GM12878 (cell line): ENCODE data around the gene SLC4A1. TPM values are rescaled to one million over a fixed set of nuclear protein-coding genes. Genes with fewer than 3 reads are reported as not detected.

Source experiments
- ATAC-seq: fragments of 200-7000 bp; cut with Tn5 transposase; 3 replicates; pipeline ENCODE4 v1.9.1; 2020; ENCODE audit warnings: mild to moderate bottlenecking, moderate library complexity
- BruUV-seq: library from RNA; stranded (reverse); fragments of 400-500 nt; replicated peaks from 2 replicates; lab custom pipeline; 2021; lab: Mats Ljungman, UMichigan
- CTCF ChIA-PET: fragments of 300-600 bp; sonication (Branson Sonifier 250); formaldehyde crosslinking; extraction: SDS; loops from one replicate; lab custom pipeline; 2021; ENCODE audit warnings: inconsistent platforms; lab: Yijun Ruan, JAX
- POLR2A ChIA-PET: fragments of 350-600 bp; formaldehyde crosslinking; extraction: SDS; loops from one replicate; lab custom pipeline; 2021; ENCODE audit warnings: inconsistent platforms; lab: Charles Lee
- RAD21 ChIA-PET: fragments of 300-600 bp; sonication (Branson Sonifier 250); formaldehyde crosslinking; loops from one replicate; lab custom pipeline; 2023; ENCODE audit warnings: antibody characterized with exemption; ENCODE audit not compliant: unreplicated experiment; lab: Charles Lee
- SMC1A ChIA-PET: fragments of 300-600 bp; sonication (Branson Sonifier 250); formaldehyde crosslinking; loops from one replicate; lab custom pipeline; 2023; ENCODE audit not compliant: unreplicated experiment, uncharacterized antibody; lab: Charles Lee
- DNase-seq: peaks from one replicate; pipeline ENCODE4 v3.0.0-alpha.2; 2011; ENCODE audit warnings: low read depth, low spot score
- FAIRE-seq: peaks from 3 replicates; lab custom pipeline; 2011; peaks lifted over from hg19 to GRCh38; lab: Jason Lieb, UNC
- H2AFZ ChIP-seq: 2 replicates; pipeline ENCODE4 v1.6.0; 2011; ENCODE audit warnings: low read depth, low read length, control low read depth; ENCODE audit not compliant: control insufficient read depth
- H3K27ac ChIP-seq: 2 replicates; pipeline ENCODE4 v1.5.1; 2011; ENCODE audit warnings: control low read depth; ENCODE audit not compliant: control insufficient read depth, insufficient read depth
- H3K27me3 ChIP-seq, 2 experiments: replicated peaks in 1 of 2; 2 replicates each; pipeline versions ENCODE4 v1.6.0 to v1.6.1; 2011; ENCODE audit warnings: low read length in 1 of 2; ENCODE audit not compliant: control insufficient read depth in 2 of 2, insufficient read depth in 2 of 2
- H3K36me3 ChIP-seq, 2 experiments: 2 replicates each; pipeline ENCODE4 v1.5.1; 2011; ENCODE audit warnings: low read length in 1 of 2; ENCODE audit not compliant: control insufficient read depth in 2 of 2, insufficient read depth in 2 of 2
- H3K4me1 ChIP-seq: 2 replicates; pipeline ENCODE4 v1.6.1; 2011; ENCODE audit warnings: mild to moderate bottlenecking, low read length, moderate library complexity, mixed read lengths; ENCODE audit not compliant: control insufficient read depth, insufficient read depth
- H3K4me2 ChIP-seq: 2 replicates; pipeline ENCODE4 v1.6.0; 2011; ENCODE audit warnings: control low read depth; ENCODE audit not compliant: control insufficient read depth, insufficient read depth
- H3K4me3 ChIP-seq: fragments of 200-600 bp; sonication (generic); 2 replicates; pipeline ENCODE4 v1.5.1; 2016
- H3K79me2 ChIP-seq: 2 replicates; pipeline ENCODE4 v1.6.0; 2011; ENCODE audit warnings: low read length; ENCODE audit not compliant: control insufficient read depth, insufficient read depth
- H3K9ac ChIP-seq: 2 replicates; pipeline ENCODE4 v1.8.0; 2011; ENCODE audit warnings: low read length, control low read depth, mixed read lengths; ENCODE audit not compliant: control insufficient read depth, insufficient read depth
- H3K9me3 ChIP-seq: replicated peaks from 3 replicates; pipeline ENCODE4 v1.5.1; 2011; ENCODE audit warnings: mild to moderate bottlenecking, low read length; ENCODE audit not compliant: control insufficient read depth, insufficient read depth
- H4K20me1 ChIP-seq: 2 replicates; pipeline ENCODE4 v1.6.0; 2011; ENCODE audit not compliant: control insufficient read depth, insufficient read depth
- CBFB ChIP-seq: IDR thresholded peaks from 2 replicates; pipeline ENCODE4 v1.6.1; 2016; ENCODE audit warnings: antibody characterized with exemption, low read depth
- GABPA ChIP-seq: IDR thresholded peaks from 2 replicates; pipeline ENCODE4 v1.6.1; 2014; ENCODE audit warnings: antibody characterized with exemption, low read depth, mild to moderate bottlenecking, inconsistent platforms
- NBN ChIP-seq: fragments of 450-650 bp; IDR thresholded peaks from 2 replicates; pipeline ENCODE4 v1.6.1; 2016
- RUNX3 ChIP-seq: IDR thresholded peaks from 2 replicates; pipeline ENCODE4 v1.6.1; 2012; ENCODE audit warnings: low read length, inconsistent platforms
- SREBF2 ChIP-seq: IDR thresholded peaks from 2 replicates; pipeline ENCODE4 v1.6.1; 2012; ENCODE audit warnings: mild to moderate bottlenecking, low read length
- STAT1 ChIP-seq: fragments of 450-650 bp; conservative IDR thresholded peaks from 2 replicates; pipeline ENCODE4 v1.6.1; 2014; ENCODE audit warnings: antibody characterized with exemption, mild to moderate bottlenecking
- WGBS: methylation state at CpG from one replicate; pipeline ENCODE4 v1.1.6; 2016; ENCODE audit warnings: low lambda C conversion rate; ENCODE audit not compliant: insufficient replicate concordance, insufficient coverage; ENCODE audit errors: missing lambda C conversion rate; 5-methylcytosine and 5-hydroxymethylcytosine counted together
- in situ Hi-C: fragments of 300-500 bp; cut with MboI; formaldehyde crosslinking; loops from 9 replicates; pipeline ENCODE4 v1.14.3; 2018; ENCODE audit warnings: mixed read lengths
- intact Hi-C: fragments of 100-400 bp; cut with micrococcal nuclease; formaldehyde crosslinking; loops from one replicate; pipeline ENCODE4 v1.14.2; 2022; ENCODE audit not compliant: unreplicated experiment
- polyA plus RNA-seq, 11 experiments: library from polyadenylated mRNA; depleted of rRNA in 4 of 11; unstranded in 6 of 11; stranded (reverse) in 5 of 11; fragments of >200 nt; fragmentation: Nextera tagmentation in 4 of 11; fragmentation: Illumina TruSeq in 1 of 11; extraction: Ambion mirVana in 4 of 11; extraction: Trizol in 1 of 11; gene quantifications; 1 replicate in 1 of 11; 2 replicates in 10 of 11; pipeline versions ENCODE4 v1.2.1 to v1.2.3, GENCODE V29; 2011 to 2016; ENCODE audit warnings: inconsistent platforms in 2 of 11, missing spikeins in 2 of 11, low read depth in 1 of 11
- total RNA-seq, 4 experiments: library from RNA; depleted of rRNA in 3 of 4; stranded (reverse); fragments of >200 nt in 3 of 4; fragmentation: Illumina TruSeq in 1 of 4; extraction: Trizol in 1 of 4; gene quantifications; 2 replicates each; pipeline versions ENCODE4 v1.2.1 to v1.2.3, GENCODE V29; 2013 to 2021
- TF ChIP-seq, protein P1 (sequence below): fragments of 450-650 bp; IDR thresholded peaks from 2 replicates; pipeline ENCODE4 v1.6.1; 2018; ENCODE audit warnings: mild to moderate bottlenecking, low read depth, moderate library complexity; ENCODE audit not compliant: partially characterized antibody

Gene SLC4A1
- total and polyA plus RNA-seq, 10 of the 15 experiments (the other 5 are each of a cell fraction or from before 2014, with no cell fraction given) = 0.03 TPM; not detected in 9

DNA sequence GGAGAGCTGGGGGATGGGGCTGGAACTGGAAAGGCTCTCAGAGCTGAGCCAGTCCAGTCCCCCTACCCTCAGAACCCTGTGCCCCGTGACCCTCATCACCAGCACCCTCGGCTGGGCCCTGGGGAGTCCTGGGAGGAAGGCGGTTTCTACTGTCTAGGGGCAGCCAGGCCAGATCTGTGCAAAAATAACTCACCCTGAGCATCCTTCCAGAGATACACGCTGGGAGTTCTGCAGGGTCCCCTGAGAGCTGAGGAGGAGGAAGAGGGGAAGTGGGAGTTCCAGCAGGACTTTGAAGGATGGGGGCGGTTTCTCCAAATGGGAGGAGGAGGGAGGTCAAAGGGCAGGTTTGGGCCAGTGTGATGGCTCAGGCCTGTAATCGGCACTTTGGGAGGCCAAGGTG lies 5.0 kb upstream of the SLC4A1 start:
- ATAC-seq = no peak
- intact Hi-C loops = no loop called here
- in situ Hi-C loops = no loop called here
- TF ChIP-seq SREBF2 (no peak), NBN (no peak), STAT1 (no peak), CBFB (no peak), GABPA (no peak), RUNX3 (no peak)
- Histone ChIP-seq H3K27ac (no peak overlapping the region), H3K9ac (no peak overlapping the region), H4K20me1 (no peaks in the 10 kb centered on the region), H2AFZ (no peak overlapping the region), H3K4me1 (no peaks in the 10 kb centered on the region), H3K27me3 (no peaks in the 10 kb centered on the region; a peak in 1 of 4 replicates), H3K9me3 (no peaks in the 10 kb centered on the region), H3K36me3 (no peaks in the 10 kb centered on the region), H3K79me2 (no peaks in the 10 kb centered on the region), H3K4me2 (no peak overlapping the region), H3K4me3 (no peak overlapping the region)
- FAIRE-seq = no peak
- WGBS = 41% methylated on average over 6 of the region's 6 CpGs
- no peak for DNase-seq
- RAD21 ChIA-PET = interaction anchor here (0.6 kb wide), 1 partner anchor 51 kb away, joined by 3 read pairs; no protein-coding TSS in a partner anchor
- SMC1A ChIA-PET = interaction anchor here (1.0 kb wide), 1 partner anchor 52 kb away, joined by 4 read pairs; no protein-coding TSS in a partner anchor
- POLR2A ChIA-PET = interaction anchor here (0.6 kb wide), 1 partner anchor 41 kb away, joined by 3 read pairs; no protein-coding TSS in a partner anchor
- CTCF ChIA-PET = interaction anchor here (0.6 kb wide), 1 partner anchor 55 kb away, joined by 3 read pairs; no protein-coding TSS in a partner anchor
- no TSS peak for BruUV-seq

DNA sequence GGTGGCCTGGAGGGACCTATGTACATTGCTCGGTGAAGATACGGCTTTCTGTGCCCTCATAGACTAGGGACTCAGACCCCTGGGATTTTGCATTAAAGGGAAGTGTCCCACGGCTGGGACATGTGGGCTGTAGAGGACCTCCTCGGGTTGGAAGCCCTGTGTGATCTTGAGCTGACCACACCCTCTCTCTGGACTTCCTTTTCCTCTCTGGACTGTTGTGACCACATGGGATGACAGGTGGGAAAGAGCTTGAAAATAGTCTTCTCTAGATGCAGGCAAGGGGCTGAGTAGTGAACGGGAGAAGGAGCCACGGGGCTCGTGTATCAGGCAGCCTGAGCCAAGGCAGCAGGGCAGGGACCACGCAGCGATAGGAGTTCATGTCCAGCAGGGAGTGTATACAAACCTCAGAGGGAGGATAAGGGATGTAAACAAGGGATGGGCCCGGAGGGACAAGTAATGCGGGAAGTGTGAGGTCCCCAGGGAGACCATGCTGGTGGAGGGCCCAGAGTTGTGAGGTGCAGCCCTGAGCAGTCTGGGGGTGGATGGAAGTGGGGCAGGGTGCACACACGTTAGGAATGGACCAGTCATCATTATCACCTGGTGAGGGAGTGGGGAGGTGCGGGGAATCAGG lies 4.5 kb upstream of the SLC4A1 start:
- no peak for DNase-seq
- no peaks in the 10 kb centered on the region for H3K9me3 ChIP-seq
- no peak for FAIRE-seq
- TF ChIP-seq, protein P1, sequence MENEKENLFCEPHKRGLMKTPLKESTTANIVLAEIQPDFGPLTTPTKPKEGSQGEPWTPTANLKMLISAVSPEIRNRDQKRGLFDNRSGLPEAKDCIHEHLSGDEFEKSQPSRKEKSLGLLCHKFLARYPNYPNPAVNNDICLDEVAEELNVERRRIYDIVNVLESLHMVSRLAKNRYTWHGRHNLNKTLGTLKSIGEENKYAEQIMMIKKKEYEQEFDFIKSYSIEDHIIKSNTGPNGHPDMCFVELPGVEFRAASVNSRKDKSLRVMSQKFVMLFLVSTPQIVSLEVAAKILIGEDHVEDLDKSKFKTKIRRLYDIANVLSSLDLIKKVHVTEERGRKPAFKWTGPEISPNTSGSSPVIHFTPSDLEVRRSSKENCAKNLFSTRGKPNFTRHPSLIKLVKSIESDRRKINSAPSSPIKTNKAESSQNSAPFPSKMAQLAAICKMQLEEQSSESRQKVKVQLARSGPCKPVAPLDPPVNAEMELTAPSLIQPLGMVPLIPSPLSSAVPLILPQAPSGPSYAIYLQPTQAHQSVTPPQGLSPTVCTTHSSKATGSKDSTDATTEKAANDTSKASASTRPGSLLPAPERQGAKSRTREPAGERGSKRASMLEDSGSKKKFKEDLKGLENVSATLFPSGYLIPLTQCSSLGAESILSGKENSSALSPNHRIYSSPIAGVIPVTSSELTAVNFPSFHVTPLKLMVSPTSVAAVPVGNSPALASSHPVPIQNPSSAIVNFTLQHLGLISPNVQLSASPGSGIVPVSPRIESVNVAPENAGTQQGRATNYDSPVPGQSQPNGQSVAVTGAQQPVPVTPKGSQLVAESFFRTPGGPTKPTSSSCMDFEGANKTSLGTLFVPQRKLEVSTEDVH = no peak
- TF ChIP-seq, all 136 proteins: peak for 0
- RAD21 ChIA-PET = interaction anchor here (0.6 kb wide), 1 partner anchor 51 kb away, joined by 3 read pairs; no protein-coding TSS in a partner anchor
- no peak overlapping the region for H2AFZ ChIP-seq
- SMC1A ChIA-PET = no interaction called here
- no peaks in the 10 kb centered on the region for H3K4me1 ChIP-seq
- no peak for ATAC-seq
- CTCF ChIA-PET = interaction anchor here (0.6 kb wide), 1 partner anchor 56 kb away, joined by 3 read pairs; no protein-coding TSS in a partner anchor
- H4K20me1 ChIP-seq = no peaks in the 10 kb centered on the region
- H3K9ac ChIP-seq = no peak overlapping the region
- WGBS = 35% methylated on average over 13 of the region's 13 CpGs
- BruUV-seq = no TSS peak
- POLR2A ChIA-PET = no interaction called here
- in situ Hi-C loops = no loop called here
- H3K4me3 ChIP-seq = no peak overlapping the region
- no peak overlapping the region for H3K27ac ChIP-seq
- H3K27me3 ChIP-seq = no peaks in the 10 kb centered on the region
- H3K36me3 ChIP-seq = no peaks in the 10 kb centered on the region
- intact Hi-C loops = no loop called here
- H3K79me2 ChIP-seq = no peaks in the 10 kb centered on the region
- H3K4me2 ChIP-seq = no peak overlapping the region
